ENCODE results near the gene ZBED5.

DNA sequence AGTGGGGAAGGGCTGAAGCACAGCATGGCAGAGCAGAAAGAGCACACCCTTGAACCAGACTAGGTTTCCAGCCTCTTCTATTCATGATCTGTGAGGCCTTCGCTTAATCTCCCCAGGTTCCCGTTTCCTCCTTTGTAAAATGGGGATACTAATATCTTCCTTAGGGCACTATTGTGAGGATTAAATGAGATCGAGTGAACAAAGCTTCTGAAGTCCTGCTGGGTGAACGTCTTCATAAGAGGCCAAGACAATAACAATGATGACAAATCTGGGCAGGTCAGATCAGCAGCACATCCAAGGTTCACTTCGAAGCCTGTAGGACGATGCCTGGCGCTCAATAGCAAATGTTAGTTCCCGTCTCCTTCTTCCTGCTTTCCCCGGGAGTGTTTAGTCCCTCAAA, 38.6 kb upstream of the ZBED5 start:
- TF ChIP-seq CTCF (IDR thresholded peaks at IDR 0.05): no peak
- TF ChIP-seq ZFX (IDR thresholded peaks at IDR 0.05; ENCODE audit: borderline replicate concordance): no peak

All from 22Rv1 (cell line).